Gastroesophageal sphincter (tissue), 4 donors: ENCODE measurements around the gene LYG2. TPM values are rescaled to one million over a fixed set of nuclear protein-coding genes. Genes with fewer than 3 reads are reported as not detected.
"Not testable (repeated sequence)": the region's sequence is repeated elsewhere in the genome, so short reads cannot be mapped to it uniquely, and the experiment has no call there.

Source experiments
- ATAC-seq: fragments of 150-250 bp; one replicate; pipeline ENCODE4 v1.9.1; 2016; ENCODE audit warnings: mild to moderate bottlenecking, moderate library complexity
- H3K27ac ChIP-seq, 4 donors: fragments of 200-600 bp; sonication (generic) in 3 of 4; 1 replicate in 3 of 4; 2 replicates in 1 of 4; pipeline ENCODE4 v1.5.1; 2016 to 2019
- H3K27me3 ChIP-seq: fragments of 200-600 bp; sonication (generic); one replicate; pipeline ENCODE4 v1.5.1; 2019
- H3K36me3 ChIP-seq, 2 donors: fragments of 200-600 bp; sonication (generic); one replicate each; pipeline ENCODE4 v1.5.1; 2019; ENCODE audit warnings: control low read depth in 1 of 2
- H3K4me1 ChIP-seq, 3 donors: fragments of 200-600 bp; sonication (generic); 1 replicate in 2 of 3; 2 replicates in 1 of 3; pipeline ENCODE4 v1.5.1; 2016 to 2019; ENCODE audit warnings: control low read depth in 2 of 3
- H3K4me3 ChIP-seq, 2 donors: fragments of 200-600 bp; sonication (generic); one replicate each; pipeline ENCODE4 v1.5.1; 2019; ENCODE audit warnings: mild to moderate bottlenecking in 1 of 2, moderate library complexity in 1 of 2
- H3K9me3 ChIP-seq, 3 donors: fragments of 200-600 bp; sonication (generic); one replicate each; pipeline ENCODE4 v1.5.1; 2017 to 2019; ENCODE audit warnings: control low read depth in 2 of 3
- CTCF ChIP-seq, 4 experiments: fragments of 200-600 bp in 2 of 4; fragments of 450-650 bp in 2 of 4; sonication (generic) in 1 of 4; IDR thresholded peaks; one replicate each; pipeline ENCODE4 v1.5.1; 2017 to 2019; ENCODE audit warnings: antibody characterized with exemption in 4 of 4, mild to moderate bottlenecking in 2 of 4, moderate library complexity in 2 of 4
- EP300 ChIP-seq: sonication (generic); formaldehyde crosslinking; IDR thresholded peaks from one replicate; pipeline ENCODE4 v1.6.1; 2017; ENCODE audit warnings: antibody characterized with exemption, mild to moderate bottlenecking
- POLR2A ChIP-seq, 2 donors: fragments of 450-650 bp; IDR thresholded peaks; one replicate each; pipeline ENCODE4 v1.6.1; 2017; ENCODE audit warnings: antibody characterized with exemption in 2 of 2, mild to moderate bottlenecking in 2 of 2, moderate library complexity in 1 of 2
- POLR2AphosphoS5 ChIP-seq: sonication (generic); formaldehyde crosslinking; IDR thresholded peaks from one replicate; pipeline ENCODE4 v1.6.1; 2017; ENCODE audit warnings: antibody characterized with exemption
- WGBS, 2 donors: methylation state at CpG; one replicate each; pipeline ENCODE4 v1.1.5; 2018; ENCODE audit warnings: low coverage in 1 of 2; 5-methylcytosine and 5-hydroxymethylcytosine counted together
- small RNA-seq, 4 donors: library from RNA; depleted of rRNA; stranded (forward); fragments of <200 nt; gene quantifications; one replicate each; pipeline ENCODE3, GENCODE V24; 2016
- total RNA-seq, 4 donors: library from RNA; depleted of rRNA; stranded (reverse); fragments of >200 nt; gene quantifications; one replicate each; pipeline ENCODE4 v1.1.0, GENCODE V29; 2016

LYG2 gene
- total RNA-seq, 4 donors from 2014 or later: not detected

GRCh38 chr2:99201959-99202678 is 53.3 kb downstream of the LYG2 start:
- Histone ChIP-seq H3K27me3 (no peaks in the 10 kb centered on the region), H3K27ac (no peak overlapping the region), H3K4me1 (no peaks in the 10 kb centered on the region), H3K9me3 (no peaks in the 10 kb centered on the region), H3K4me3 (no peak overlapping the region), H3K36me3 (peaks cover 0 to 29% of the 10 kb centered on the region in 2 donors)
- WGBS, 2 donors: 80 to 96% methylated on average over 3 to 4 of the region's 4 CpGs
- ATAC-seq: no peak
- TF ChIP-seq POLR2AphosphoS5 (no peak), EP300 (no peak), POLR2A (IDR thresholded peaks at IDR 0.05) (no peak), CTCF (IDR thresholded peaks at IDR 0.05) (no peak)

GRCh38 chr2:99200076-99200800 is 55.2 kb downstream of the LYG2 start:
- Histone ChIP-seq H3K27ac (no peak overlapping the region), H3K4me3 (no peak overlapping the region), H3K4me1 (no peaks in the 10 kb centered on the region), H3K36me3 (peaks cover 0 to 48% of the 10 kb centered on the region in 2 donors), H3K27me3 (no peaks in the 10 kb centered on the region), H3K9me3 (no peaks in the 10 kb centered on the region)
- TF ChIP-seq POLR2AphosphoS5: no peak
- TF ChIP-seq POLR2A (IDR thresholded peaks at IDR 0.05): no peak
- no peak for TF ChIP-seq CTCF (IDR thresholded peaks at IDR 0.05)
- TF ChIP-seq EP300: no peak
- ATAC-seq: no peak
- WGBS, 2 donors: 74 to 87% methylated on average over 2 to 6 of the region's 7 CpGs

- ATAC-seq: no peak
- Histone ChIP-seq H3K9me3 (no peaks in the 10 kb centered on the region), H3K4me1 (no peaks in the 10 kb centered on the region), H3K4me3 (no peak overlapping the region), H3K27ac (no peak overlapping the region), H3K36me3 (peaks cover 0 to 68% of the 10 kb centered on the region in 2 donors), H3K27me3 (no peaks in the 10 kb centered on the region)
- TF ChIP-seq POLR2AphosphoS5 (no peak), POLR2A (IDR thresholded peaks at IDR 0.05) (no peak), EP300 (no peak), CTCF (IDR thresholded peaks at IDR 0.05) (no peak)
- 89 to 100% methylated on average over 2 to 5 of the region's 6 CpGs for WGBS, 2 donors
Measured at GRCh38 chr2:99198103-99198841, 57.2 kb downstream of the LYG2 start.

- H3K9me3 ChIP-seq, H3K4me1 ChIP-seq, H3K4me3 ChIP-seq, ATAC-seq, H3K27me3 ChIP-seq, H3K27ac ChIP-seq: not testable (repeated sequence)
- WGBS, 2 donors: 97 to 100% methylated on average over 4 of the region's 4 CpGs
- peaks cover 0 to 96% of the 10 kb centered on the region in 2 donors for H3K36me3 ChIP-seq
Measured at GRCh38 chr2:99192364-99192763, 63.1 kb downstream of the LYG2 start.

Small RNA genes lying within 50 kb of the gene (small RNA-seq; reads per million reads assigned to genes)
- 0 reads per million in 4 donors for gene AC092587.1

Other genes with a start within 250 kb of the LYG2 start
- gene C2orf15, start 114.0 kb downstream of the LYG2 start, total RNA-seq: 1 to 10 TPM in 1 of 4 donors, under 1 TPM in 1, not detected in 2; 0.40 to 3.3 TPM
- 1 to 10 TPM; 1.2 to 2.2 (median 1.5) TPM for gene TSGA10, start 100.7 kb downstream of the LYG2 start, total RNA-seq
- 10 to 100 TPM in 1 of 4 donors, 1 to 10 TPM in 3; 3.1 to 11.9 (median 5.6) TPM for gene LIPT1, start 100.7 kb downstream of the LYG2 start, total RNA-seq
- gene MITD1, start 74.6 kb downstream of the LYG2 start, total RNA-seq: 10 to 100 TPM; 16.3 to 24.5 (median 21.1) TPM
- 10 to 100 TPM; 20.2 to 29.8 (median 27.1) TPM for gene MRPL30, start 74.5 kb downstream of the LYG2 start, total RNA-seq
- 1 to 10 TPM in 1 of 4 donors, under 1 TPM in 1, not detected in 2; 0.58 to 1.2 TPM for gene LYG1, start 45.5 kb upstream of the LYG2 start, total RNA-seq
- gene TXNDC9, start 80.7 kb upstream of the LYG2 start, total RNA-seq: 10 to 100 TPM; 19.0 to 32.8 (median 29.6) TPM
- gene EIF5B, start 81.7 kb upstream of the LYG2 start, total RNA-seq: 10 to 100 TPM; 36.8 to 55.4 (median 45.6) TPM
- 10 to 100 TPM; 25.9 to 61.5 (median 47.3) TPM for gene REV1, start 234.4 kb upstream of the LYG2 start, total RNA-seq